Measurements from ENCODE around the gene MIER1. TPM values are rescaled to one million over a fixed set of nuclear protein-coding genes. Genes with fewer than 3 reads are reported as not detected.
"Not testable (repeated sequence)": the region's sequence is repeated elsewhere in the genome, so short reads cannot be mapped to it uniquely, and the experiment has no call there.

The MIER1 gene
- total and polyA plus RNA-seq, 9 of the 15 experiments (the other 6 are each of a cell fraction or from before 2014, with no cell fraction given), result 13.9 to 34.8 (median 21.5) TPM

GRCh38 chr1:66915203-66915602 is 9.6 kb upstream of the MIER1 start:
- H3K4me1 ChIP-seq (replicated peaks in 1 of 2; ENCODE audit: control insufficient read depth in 2 of 2, insufficient read depth in 2 of 2, low read length in 2 of 2); H3K9ac ChIP-seq (ENCODE audit: insufficient read depth in 1 of 2, low read depth in 2 of 2, low read length in 2 of 2); H3K9me3 ChIP-seq (replicated peaks; ENCODE audit: control insufficient read depth, insufficient read depth, low read depth, low read length); H3K4me2 ChIP-seq (ENCODE audit: insufficient read depth, low read length); intact Hi-C loops (cut with micrococcal nuclease); H3K9me1 ChIP-seq (ENCODE audit: control insufficient read depth, insufficient read depth, low read length); ATAC-seq; BruUV-seq (replicated peaks); CTCF ChIA-PET (ENCODE audit: low intra/inter-chr PET ratio); H3K4me3 ChIP-seq; H4K20me1 ChIP-seq (replicated peaks; ENCODE audit: control insufficient read depth, insufficient read depth, low read length); H3K36me3 ChIP-seq (ENCODE audit: control insufficient read depth, insufficient read depth, low read length); H2AFZ ChIP-seq (ENCODE audit: low read depth, low read length); H3K27me3 ChIP-seq (ENCODE audit: control insufficient read depth in 2 of 2, insufficient read depth in 2 of 2, low read length in 2 of 2); H3K79me2 ChIP-seq (ENCODE audit: control insufficient read depth, insufficient read depth, low read length); in situ Hi-C loops (cut with MboI); FAIRE-seq; H3K27ac ChIP-seq (ENCODE audit: extremely low read depth, low read depth, low read length); DNase-seq (ENCODE audit: extremely low read depth in 1 of 4, low spot score in 3 of 4); TF ChIP-seq NR2C1 (IDR thresholded peaks at IDR 0.05); NR4A1 (CRISPR knock-in tag; IDR thresholded peaks at IDR 0.05); ID3 (CRISPR knock-in tag; IDR thresholded peaks at IDR 0.05): not testable (repeated sequence)
- WGBS (ENCODE audit: insufficient coverage, low coverage, missing lambda C conversion rate), result 59% methylated on average over 1 of the region's 1 CpG
- POLR2A ChIA-PET, result interaction anchor here (1.2 kb wide), 1 partner anchor 15 kb away, joined by 4 read pairs; no protein-coding TSS in a partner anchor
- TF ChIP-seq PTTG1 (tag; IDR thresholded peaks at IDR 0.05; ENCODE audit: low read depth), result peak; percentile 79
- 0 out of 2 replicates have a peak, but pooled peaks have one; percentile 19 for TF ChIP-seq ZNF707 (CRISPR knock-in tag; conservative IDR thresholded peaks at IDR 0.05)
- TF ChIP-seq NR2C1 (tag; IDR thresholded peaks at IDR 0.05), result peak; percentile 70
- 0 out of 2 replicates have a peak, but pooled peaks have one; percentile 62 for TF ChIP-seq PTRF (tag; IDR thresholded peaks at IDR 0.05)
- TF ChIP-seq SMAD4 (CRISPR knock-in tag; conservative IDR thresholded peaks at IDR 0.05), result peak; percentile 88
- peak; percentile 29; the same call in 1 of the 2 replicates for TF ChIP-seq GTF2A2 (tag; IDR thresholded peaks at IDR 0.05)
- TF ChIP-seq NR4A1 (tag; IDR thresholded peaks at IDR 0.05), result 0 out of 2 replicates have a peak, but pooled peaks have one; percentile 55
- TF ChIP-seq BCL6 (CRISPR knock-in tag; IDR thresholded peaks at IDR 0.05), result peak; percentile 41; the same call in 1 of the 2 replicates
- TF ChIP-seq CXXC5 (CRISPR knock-in tag; IDR thresholded peaks at IDR 0.05), result peak; percentile 71
- TF ChIP-seq, protein P1, sequence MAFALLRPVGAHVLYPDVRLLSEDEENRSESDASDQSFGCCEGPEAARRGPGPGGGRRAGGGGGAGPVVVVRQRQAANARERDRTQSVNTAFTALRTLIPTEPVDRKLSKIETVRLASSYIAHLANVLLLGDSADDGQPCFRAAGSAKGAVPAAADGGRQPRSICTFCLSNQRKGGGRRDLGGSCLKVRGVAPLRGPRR (CRISPR knock-in tag; IDR thresholded peaks at IDR 0.05), result peak; percentile 82; the same call in 1 of the 2 replicates
- peak; percentile 76 for TF ChIP-seq ID3 (tag; IDR thresholded peaks at IDR 0.05)
- TF ChIP-seq ZNF175 (CRISPR knock-in tag; IDR thresholded peaks at IDR 0.05; ENCODE audit: low read depth), result peak; percentile 74; the same call in 1 of the 2 replicates
- TF ChIP-seq ZNF354B (CRISPR knock-in tag; IDR thresholded peaks at IDR 0.05), result peak; percentile 67; the same call in 1 of the 2 replicates
- peak; percentile 49; the same call in 1 of the 2 replicates for TF ChIP-seq ZNF140 (CRISPR knock-in tag; IDR thresholded peaks at IDR 0.05)
- TF ChIP-seq ZNF644 (tag; IDR thresholded peaks at IDR 0.05; ENCODE audit: low read depth), result peak; percentile 86; the same call in 1 of the 2 replicates
- TF ChIP-seq ZNF324 (CRISPR knock-in tag; IDR thresholded peaks at IDR 0.05), result 0 out of 2 replicates have a peak, but pooled peaks have one; percentile 16
- TF ChIP-seq ZNF133 (CRISPR knock-in tag; IDR thresholded peaks at IDR 0.05), result 0 out of 2 replicates have a peak, but pooled peaks have one; percentile 50
- peak; percentile 76; the same call in 1 of the 2 replicates for TF ChIP-seq ZNF79 (CRISPR knock-in tag; IDR thresholded peaks at IDR 0.05; ENCODE audit: low read depth)
- TF ChIP-seq ZNF239 (CRISPR knock-in tag; IDR thresholded peaks at IDR 0.05), result peak; percentile 80
- TF ChIP-seq IRF9 (tag; IDR thresholded peaks at IDR 0.05), result peak; percentile 59; the same call in 1 of the 2 replicates
- TF ChIP-seq ELF4 (CRISPR knock-in tag; IDR thresholded peaks at IDR 0.05), result peak; percentile 62; the same call in 1 of the 2 replicates

All from K562 (cell line).